OCI-LY3 (cell line): Measurements from ENCODE around the gene ZNF407.
"Not testable (repeated sequence)": the region's sequence is repeated elsewhere in the genome, so short reads cannot be mapped to it uniquely, and the experiment has no call there.

Experiments
- H2AFZ ChIP-seq: fragments of 200-600, 300-600 bp; shearing (Covaris generic); 2 replicates; pipeline ENCODE4 v1.6.0; 2014; ENCODE audit warnings: antibody characterized with exemption, low read depth, low read length
- H3K27ac ChIP-seq: fragments of 200-600, 300-600 bp; sonication (generic); 2 replicates; pipeline ENCODE4 v1.5.1; 2014; ENCODE audit warnings: mild to moderate bottlenecking, low read length, moderate library complexity, mixed read lengths
- H3K27me3 ChIP-seq: fragments of 200-600, 300-600 bp; sonication (generic); 2 replicates; pipeline ENCODE4 v1.6.1; 2014; ENCODE audit warnings: low read depth, low read length, mixed read lengths
- H3K36me3 ChIP-seq: fragments of 200-600, 300-600 bp; sonication (generic); replicated peaks from 2 replicates; pipeline ENCODE3; 2014; ENCODE audit warnings: low read depth, low read length, mixed read lengths
- H3K4me1 ChIP-seq: fragments of 300-600, 200-600 bp; sonication (generic); 2 replicates; pipeline ENCODE4 v1.6.1; 2014; ENCODE audit warnings: low read length, mixed read lengths
- H3K4me2 ChIP-seq: fragments of 200-600, 300-600 bp; sonication (generic); 2 replicates; pipeline ENCODE4 v1.6.1; 2014; ENCODE audit warnings: low read length, mixed read lengths
- H3K4me3 ChIP-seq: fragments of 300-600, 200-600 bp; sonication (generic); 2 replicates; pipeline ENCODE4 v1.5.1; 2014; ENCODE audit warnings: antibody characterized with exemption, mild to moderate bottlenecking, low read length, moderate library complexity
- H3K79me2 ChIP-seq: fragments of 300-600, 200-600 bp; shearing (Covaris generic); 2 replicates; pipeline ENCODE4 v1.6.1; 2014; ENCODE audit warnings: mild to moderate bottlenecking, low read length, mixed read lengths
- H3K9ac ChIP-seq: fragments of 300-600, 200-600 bp; shearing (Covaris generic); 2 replicates; pipeline ENCODE4 v1.6.0; 2014; ENCODE audit warnings: mild to moderate bottlenecking, low read length, moderate library complexity
- H3K9me3 ChIP-seq: fragments of 200-600, 300-600 bp; shearing (Covaris generic); 2 replicates; pipeline ENCODE4 v1.6.1; 2014; ENCODE audit warnings: low read length, mixed read lengths; ENCODE audit not compliant: insufficient read depth
- H4K20me1 ChIP-seq: fragments of 200-600, 300-600 bp; sonication (generic); 2 replicates; pipeline ENCODE4 v1.6.1; 2016; ENCODE audit warnings: low read length, mixed read lengths; ENCODE audit not compliant: insufficient read depth
- CTCF ChIP-seq: fragments of 200-600, 300-600 bp; sonication (generic); IDR thresholded peaks from 2 replicates; pipeline ENCODE4 v1.5.1; 2014; ENCODE audit warnings: antibody characterized with exemption, low read length, low read depth
- EZH2phosphoT487 ChIP-seq: fragments of 200-600 bp; shearing (Covaris generic); IDR thresholded peaks from 2 replicates; pipeline ENCODE4 v1.6.1; 2018; ENCODE audit warnings: antibody characterized with exemption, mixed run types, low read depth

The ZNF407 gene

GRCh38 chr18:75097491-75098225 lies 500.0 kb downstream of the ZNF407 start:
- no peak overlapping the region for H3K4me3 ChIP-seq
- no peak overlapping the region for H2AFZ ChIP-seq
- H3K4me2 ChIP-seq: no peak overlapping the region
- H3K4me1 ChIP-seq: no peaks in the 10 kb centered on the region
- no peak overlapping the region for H3K27ac ChIP-seq
- no peak overlapping the region for H3K9ac ChIP-seq
- H3K27me3 ChIP-seq: peaks cover 8% of the 10 kb centered on the region; the same call in 1 of the 2 replicates
- H3K36me3 ChIP-seq: no peaks in the 10 kb centered on the region
- H3K79me2 ChIP-seq: no peaks in the 10 kb centered on the region
- TF ChIP-seq EZH2phosphoT487: no peak
- no peak for TF ChIP-seq CTCF
- 0 out of 2 replicates have a peak, but pooled peaks cover 6% of the 10 kb centered on the region for H3K9me3 ChIP-seq
- no peaks in the 10 kb centered on the region for H4K20me1 ChIP-seq

- no peak overlapping the region for H3K4me3 ChIP-seq
- H3K27ac ChIP-seq: no peak overlapping the region
- H2AFZ ChIP-seq: no peak overlapping the region
- H3K27me3 ChIP-seq: peaks cover 6% of the 10 kb centered on the region; the same call in 1 of the 2 replicates
- H3K4me2 ChIP-seq: no peak overlapping the region
- H3K36me3 ChIP-seq: no peaks in the 10 kb centered on the region
- H3K9me3 ChIP-seq: 0 out of 2 replicates have a peak, but pooled peaks cover 6% of the 10 kb centered on the region
- H3K4me1 ChIP-seq: no peaks in the 10 kb centered on the region
- H3K9ac ChIP-seq: no peak overlapping the region
- H3K79me2 ChIP-seq: no peaks in the 10 kb centered on the region
- H4K20me1 ChIP-seq: no peaks in the 10 kb centered on the region
- TF ChIP-seq EZH2phosphoT487 (no peak), CTCF (no peak)
These were observed 503.4 kb downstream of the ZNF407 start for GRCh38 chr18:75100832-75101630.

GRCh38 chr18:75101916-75102315 lies 504.2 kb downstream of the ZNF407 start:
- Histone ChIP-seq H3K36me3 (no peaks in the 10 kb centered on the region), H3K9ac (no peak overlapping the region), H4K20me1 (no peaks in the 10 kb centered on the region), H3K27me3 (peaks cover 6% of the 10 kb centered on the region; the same call in 1 of the 2 replicates), H3K4me1 (no peaks in the 10 kb centered on the region), H3K79me2 (no peaks in the 10 kb centered on the region), H2AFZ (no peak overlapping the region), H3K4me2 (no peak overlapping the region), H3K27ac (no peak overlapping the region), H3K9me3 (0 out of 2 replicates have a peak, but pooled peaks cover 6% of the 10 kb centered on the region), H3K4me3 (no peak overlapping the region)
- no peak for TF ChIP-seq EZH2phosphoT487
- no peak for TF ChIP-seq CTCF

- H3K9me3 ChIP-seq, H3K4me2 ChIP-seq, H3K27ac ChIP-seq, H3K36me3 ChIP-seq, H2AFZ ChIP-seq, H4K20me1 ChIP-seq, H3K79me2 ChIP-seq, H3K4me1 ChIP-seq, H3K4me3 ChIP-seq, H3K27me3 ChIP-seq, H3K9ac ChIP-seq: not testable (repeated sequence)
These were observed 506.4 kb downstream of the ZNF407 start for GRCh38 chr18:75104029-75104428.
